ENCODE results near the gene PCDHA1.

GRCh38 chr5:140978983-140979382, 193.0 kb downstream of the PCDHA1 start:
- TF ChIP-seq POLR2A (IDR thresholded peaks at IDR 0.05): no peak
- TF ChIP-seq CTCF (IDR thresholded peaks at IDR 0.05): no peak

All from lower leg skin (tissue), 3 donors.